ENCODE results near the gene EPB41L5.
"Not testable (repeated sequence)": the region's sequence is repeated elsewhere in the genome, so short reads cannot be mapped to it uniquely, and the experiment has no call there.

The EPB41L5 gene

GRCh38 chr2:120148669-120149068 lies 135.8 kb downstream of the EPB41L5 start:
- DNase-seq, result no peak

GRCh38 chr2:120149406-120149805 lies 136.5 kb downstream of the EPB41L5 start:
- no peak for DNase-seq

GRCh38 chr2:120150040-120150482 lies 137.2 kb downstream of the EPB41L5 start:
- no peak for DNase-seq

GRCh38 chr2:120155308-120155707 lies 142.4 kb downstream of the EPB41L5 start:
- DNase-seq, result no peak

- DNase-seq, result not testable (repeated sequence)
Measured at GRCh38 chr2:120158658-120159057, 145.8 kb downstream of the EPB41L5 start.

GRCh38 chr2:120161190-120161589 lies 148.3 kb downstream of the EPB41L5 start:
- no peak for DNase-seq

GRCh38 chr2:120162716-120163115 lies 149.8 kb downstream of the EPB41L5 start:
- DNase-seq, result no peak

- DNase-seq, result no peak
Measured at GRCh38 chr2:120167272-120167671, 154.4 kb downstream of the EPB41L5 start.

- DNase-seq, result no peak
Measured at GRCh38 chr2:120169020-120169419, 156.1 kb downstream of the EPB41L5 start.

- no peak for DNase-seq
Measured at GRCh38 chr2:120174963-120175581, 162.2 kb downstream of the EPB41L5 start.

- no peak for DNase-seq
Measured at GRCh38 chr2:120176526-120176925, 163.6 kb downstream of the EPB41L5 start.

- DNase-seq, result peak; percentile 61
Measured at GRCh38 chr2:120177001-120177621, 164.2 kb downstream of the EPB41L5 start.

- DNase-seq, result no peak
Measured at GRCh38 chr2:120177973-120178372, 165.1 kb downstream of the EPB41L5 start.

GRCh38 chr2:120179396-120179795 lies 166.5 kb downstream of the EPB41L5 start:
- DNase-seq, result no peak

GRCh38 chr2:120180066-120180465 lies 167.2 kb downstream of the EPB41L5 start:
- no peak for DNase-seq

- DNase-seq, result no peak
Measured at GRCh38 chr2:120182019-120182560, 169.2 kb downstream of the EPB41L5 start.

GRCh38 chr2:120189189-120189588 lies 176.3 kb downstream of the EPB41L5 start:
- DNase-seq, result no peak

GRCh38 chr2:120192280-120192679 lies 179.4 kb downstream of the EPB41L5 start:
- DNase-seq, result no peak

GRCh38 chr2:120195553-120195952 lies 182.7 kb downstream of the EPB41L5 start:
- DNase-seq, result no peak

GRCh38 chr2:120199817-120200459 lies 187.1 kb downstream of the EPB41L5 start:
- not testable (repeated sequence) for DNase-seq

- no peak for DNase-seq
Measured at GRCh38 chr2:120203251-120204021, 190.6 kb downstream of the EPB41L5 start.

- DNase-seq, result no peak
Measured at GRCh38 chr2:120204022-120204405, 191.1 kb downstream of the EPB41L5 start.

GRCh38 chr2:120204417-120204816 lies 191.5 kb downstream of the EPB41L5 start:
- DNase-seq, result no peak
